ACHN (cell line): ENCODE data around the gene TRPM3.

Experiments used
- DNase-seq: peaks from one replicate; pipeline ENCODE4 v3.0.0-alpha.2; 2015
- in situ Hi-C: cut with HindIII; loops from 2 replicates; pipeline ENCODE4 v1.10.0; 2017; ENCODE audit warnings: low sequenced_read_pairs, low pct_ligation_motif_present, low pct_unique_long_range_greater_than_20kb

Gene TRPM3

DNA sequence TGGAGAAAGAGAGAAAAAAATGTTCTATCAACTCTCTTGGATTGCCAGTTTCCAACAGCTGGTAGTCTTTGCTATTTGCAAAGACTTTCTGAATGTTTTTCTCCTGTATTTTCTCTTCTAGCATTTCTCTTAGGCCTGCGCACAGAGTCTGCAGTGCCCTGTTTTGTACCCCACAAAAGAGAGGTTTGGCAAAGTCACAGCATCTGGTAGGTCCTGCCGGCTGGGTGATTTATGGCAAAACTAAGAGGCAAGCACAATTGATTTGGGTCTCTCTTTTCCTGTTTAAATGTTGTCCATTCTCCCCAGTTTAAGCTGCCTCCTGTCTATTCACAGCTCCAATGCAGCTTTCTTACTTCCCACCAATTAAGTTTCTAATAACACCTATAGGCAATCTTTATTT lies 193.9 kb downstream of the TRPM3 start:
- in situ Hi-C loops: no loop called here
- no peak for DNase-seq

- peak; percentile 69 for DNase-seq
- in situ Hi-C loops: no loop called here
Observed at GRCh38 chr9:70924895-70925547, 196.4 kb downstream of the TRPM3 start.

DNA sequence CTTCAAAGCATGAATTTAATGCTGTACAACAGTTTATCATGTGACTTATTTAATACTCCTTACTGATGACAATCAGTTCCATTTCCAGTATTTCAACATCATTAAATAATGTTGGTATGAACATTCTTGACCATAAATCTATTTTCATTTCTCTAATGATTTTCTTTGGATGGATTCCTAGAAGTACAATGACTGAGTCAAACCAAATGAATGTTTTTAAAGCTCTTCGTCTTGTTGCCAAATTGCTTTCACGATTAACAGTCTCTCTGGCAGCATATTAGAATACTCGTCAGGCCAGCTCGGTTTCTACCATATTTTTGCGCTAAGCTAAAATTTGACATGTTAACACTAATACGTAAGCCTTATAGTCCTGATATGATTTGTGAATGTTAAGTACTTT lies 197.0 kb downstream of the TRPM3 start:
- in situ Hi-C loops: no loop called here

GRCh38 chr9:70923961-70924360 lies 197.5 kb downstream of the TRPM3 start:
- in situ Hi-C loops: no loop called here
- DNase-seq: no peak

More for the DNA sequence above, 197.0 kb downstream of the TRPM3 start:
- no peak for DNase-seq

DNA sequence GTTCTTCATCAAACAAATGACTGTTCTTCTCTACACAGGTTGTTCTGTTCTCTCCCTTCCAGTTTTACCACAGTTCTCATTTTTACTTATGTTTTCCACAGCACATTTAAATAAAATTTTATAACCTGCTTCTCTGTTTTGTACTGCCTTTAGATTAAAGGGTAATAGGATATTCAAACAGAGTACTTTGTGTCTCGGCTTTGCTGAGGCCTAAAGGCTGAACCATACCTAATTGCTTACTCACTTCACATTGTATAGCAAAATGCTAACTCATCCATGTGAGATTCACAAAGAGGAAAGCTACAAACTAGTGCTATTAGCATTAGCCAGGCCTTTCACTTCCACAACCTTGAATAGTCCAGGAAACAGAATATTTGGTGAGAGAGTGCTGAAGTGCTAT lies 200.3 kb downstream of the TRPM3 start:
- in situ Hi-C loops: no loop called here
- no peak for DNase-seq

GRCh38 chr9:70917277-70917676 lies 204.1 kb downstream of the TRPM3 start:
- DNase-seq: no peak
- in situ Hi-C loops: no loop called here

DNA sequence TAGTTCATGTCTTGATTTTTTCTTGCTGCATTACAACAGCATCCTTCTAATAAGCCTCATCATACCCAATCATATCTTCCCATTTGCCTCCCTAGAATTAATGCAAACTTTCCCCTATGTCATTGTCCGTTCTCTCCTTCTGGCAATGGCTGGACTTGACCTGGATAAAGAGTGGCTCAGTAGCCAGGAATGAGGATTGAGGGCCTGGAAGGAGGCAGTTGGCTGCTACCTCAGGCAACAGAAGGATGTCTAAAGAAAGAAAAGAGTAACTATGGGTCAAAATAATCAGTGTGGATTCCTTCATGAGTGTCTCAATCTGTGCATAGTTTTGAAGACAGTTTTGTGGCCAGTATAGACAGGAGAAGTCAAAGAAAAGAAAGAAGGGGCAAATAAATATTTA lies 209.6 kb downstream of the TRPM3 start:
- in situ Hi-C loops: no loop called here
- DNase-seq: no peak

GRCh38 chr9:70910598-70910997 lies 210.8 kb downstream of the TRPM3 start:
- DNase-seq: no peak
- in situ Hi-C loops: no loop called here

DNA sequence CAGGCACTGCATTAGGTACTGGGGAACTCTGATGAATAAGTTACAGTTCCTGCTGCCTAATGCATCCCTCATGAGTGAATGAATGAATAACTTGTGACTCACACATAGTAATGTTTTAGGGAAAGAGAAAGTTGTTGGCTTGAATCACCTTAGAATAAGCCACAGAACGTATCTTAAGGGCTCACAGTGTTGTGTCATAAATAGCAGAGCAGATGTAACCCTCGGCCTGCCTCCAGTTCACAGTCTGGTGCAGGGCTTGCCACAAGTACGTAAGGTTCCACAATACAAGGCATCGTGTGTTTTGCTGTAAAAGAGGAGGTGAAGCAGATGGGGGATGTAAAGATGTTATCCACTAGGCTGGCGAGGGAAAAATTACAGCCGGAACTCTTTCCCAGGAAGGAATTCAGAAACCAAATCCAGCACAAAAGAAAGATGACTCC lies 218.7 kb downstream of the TRPM3 start:
- in situ Hi-C loops: no loop called here
- DNase-seq: peak; percentile 96

DNA sequence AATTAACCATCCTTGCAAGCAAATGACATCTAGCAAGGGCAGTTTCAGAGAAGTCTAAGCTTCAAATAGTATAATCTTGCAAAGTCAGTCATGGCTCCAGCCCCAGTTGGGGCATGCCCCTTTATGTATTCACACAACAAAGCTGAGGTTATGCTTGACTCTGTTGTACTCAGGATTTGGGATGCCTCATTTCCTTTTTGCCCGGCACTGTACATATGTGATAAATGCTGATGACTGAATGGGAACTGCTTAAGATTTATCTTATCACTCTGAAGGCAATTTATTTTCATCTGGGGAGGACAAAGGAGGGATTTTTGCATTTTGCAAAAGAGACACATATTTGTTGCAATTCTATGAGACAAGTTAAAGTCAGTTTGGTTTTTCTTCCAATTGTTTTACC lies 219.2 kb downstream of the TRPM3 start:
- in situ Hi-C loops: no loop called here
- peak; percentile 2 for DNase-seq

DNA sequence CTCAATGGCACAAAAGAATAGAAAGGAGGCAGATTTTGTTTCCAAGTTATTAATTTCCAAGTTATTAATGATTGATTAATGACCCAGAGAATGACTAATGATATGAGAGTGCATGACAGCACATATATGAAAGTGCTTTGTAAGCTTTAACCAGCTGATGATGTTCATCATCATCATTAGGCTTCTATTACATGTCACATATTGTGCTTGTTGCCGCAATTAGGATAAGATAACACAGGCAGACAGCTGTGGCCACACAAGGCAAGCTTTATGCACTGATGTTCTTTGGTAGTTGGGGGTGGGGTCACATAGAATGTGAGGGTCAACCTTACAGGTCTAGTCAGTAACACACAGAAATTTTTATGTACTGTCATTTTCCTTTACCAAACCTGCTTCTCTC lies 219.7 kb downstream of the TRPM3 start:
- DNase-seq: no peak

DNA sequence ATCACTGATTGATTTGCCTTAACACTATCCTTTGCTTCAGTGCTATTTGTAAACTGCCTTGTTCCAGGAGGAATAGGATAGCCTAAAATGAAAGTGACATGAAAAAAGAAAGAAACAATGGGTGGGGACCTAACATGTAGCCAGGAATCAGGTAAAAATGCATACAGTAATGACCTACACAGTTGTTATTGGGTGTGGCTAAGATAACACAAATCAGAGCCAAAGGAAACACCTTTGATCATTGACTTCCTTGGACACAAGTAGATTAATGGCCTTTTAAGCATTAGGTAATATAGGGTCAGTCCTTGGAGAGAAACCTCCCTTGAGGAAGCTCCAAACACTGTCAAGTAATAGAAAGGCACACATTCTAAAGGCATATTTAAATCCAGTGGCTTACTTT lies 220.4 kb downstream of the TRPM3 start:
- DNase-seq: no peak
- in situ Hi-C loops: no loop called here

More for the DNA sequence above, 219.7 kb downstream of the TRPM3 start:
- in situ Hi-C loops: no loop called here

DNA sequence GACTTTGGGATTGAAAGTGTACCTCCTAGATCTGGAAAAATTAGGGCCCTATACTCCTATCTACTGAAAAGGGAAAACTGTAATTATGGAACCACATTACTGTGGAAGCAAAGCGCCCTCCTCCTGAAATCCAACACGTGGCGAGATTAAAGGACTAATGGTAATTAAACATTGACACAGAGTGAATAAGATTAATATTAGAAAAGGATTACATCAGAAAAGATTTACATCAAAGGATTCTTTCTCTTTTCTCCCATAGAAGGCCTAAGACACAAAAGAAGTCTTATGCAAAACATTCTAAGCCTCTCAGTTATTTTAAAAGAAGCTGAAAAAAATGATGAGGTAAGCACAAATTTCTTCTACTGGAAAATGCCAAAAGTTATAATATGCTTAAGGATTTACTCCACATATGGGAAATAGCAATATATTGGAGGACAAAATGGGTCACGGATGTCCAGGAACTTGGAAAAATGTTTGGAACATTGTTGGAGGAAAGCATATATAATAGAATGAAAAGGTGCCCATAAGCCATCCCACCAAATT lies 227.8 kb downstream of the TRPM3 start:
- in situ Hi-C loops: no loop called here
- DNase-seq: no peak

- DNase-seq: no peak
- in situ Hi-C loops: no loop called here
Observed at GRCh38 chr9:70888471-70888870, 232.9 kb downstream of the TRPM3 start.

GRCh38 chr9:70887826-70888225 lies 233.6 kb downstream of the TRPM3 start:
- DNase-seq: no peak
- in situ Hi-C loops: no loop called here

GRCh38 chr9:70883963-70884793 lies 237.2 kb downstream of the TRPM3 start:
- no peak for DNase-seq
- in situ Hi-C loops: no loop called here

DNA sequence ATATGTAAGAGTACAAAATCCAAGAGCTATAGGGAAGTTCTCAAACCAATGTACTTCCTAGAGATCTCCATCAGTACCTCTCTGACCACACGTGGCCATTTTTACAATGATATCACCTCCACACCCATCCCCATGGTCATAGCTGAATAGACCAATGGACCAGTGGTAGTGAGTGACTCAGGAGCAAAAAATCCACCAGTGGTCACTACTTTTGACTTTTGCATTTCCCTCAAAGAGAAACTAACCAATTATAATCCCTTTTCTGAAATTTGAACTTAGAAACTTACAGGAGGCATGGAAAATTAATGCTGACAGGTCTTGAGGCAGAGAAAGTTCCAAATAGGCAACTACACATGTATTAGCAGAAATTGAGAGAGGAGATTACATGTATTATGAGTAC lies 238.4 kb downstream of the TRPM3 start:
- DNase-seq: peak; percentile 45
- in situ Hi-C loops: no loop called here

DNA sequence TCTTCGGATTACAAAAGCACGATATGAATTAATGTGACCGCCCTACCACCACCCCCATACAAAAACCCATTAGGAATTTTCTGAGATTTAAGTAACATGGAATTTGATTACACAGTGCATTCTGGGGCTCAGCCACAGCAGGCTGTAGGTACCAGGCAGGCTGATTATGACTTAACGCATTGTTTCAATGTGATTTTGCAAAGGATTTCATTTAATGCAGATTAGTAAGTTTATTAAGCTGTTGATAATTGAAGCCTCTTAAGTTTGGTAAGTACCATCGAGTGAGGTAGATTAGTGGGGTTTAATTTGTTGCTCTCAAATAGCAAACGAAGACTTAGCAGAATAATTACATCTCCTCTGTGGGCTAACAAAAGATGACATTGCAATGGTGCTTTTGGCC lies 240.1 kb downstream of the TRPM3 start:
- in situ Hi-C loops: no loop called here
- DNase-seq: no peak

- DNase-seq: no peak
- in situ Hi-C loops: no loop called here
Observed at GRCh38 chr9:70880535-70880934, 240.9 kb downstream of the TRPM3 start.

- DNase-seq: no peak
- in situ Hi-C loops: no loop called here
Observed at GRCh38 chr9:70878576-70878975, 242.8 kb downstream of the TRPM3 start.
